Measurements from ENCODE around the gene GFRA1.

Gene GFRA1

GRCh38 chr10:116109881-116110280 lies 163.1 kb downstream of the GFRA1 start:
- H3K36me3 ChIP-seq (ENCODE audit: low read length) = no peaks in the 10 kb centered on the region
- no peak for TF ChIP-seq CTCF (IDR thresholded peaks at IDR 0.05; ENCODE audit: insufficient read depth, low read length, poor library complexity, severe bottlenecking)
- no peak for TF ChIP-seq EZH2phosphoT487 (conservative IDR thresholded peaks at IDR 0.05; ENCODE audit: low read length)
- H4K20me1 ChIP-seq (ENCODE audit: low read depth, low read length) = no peaks in the 10 kb centered on the region
- no peak overlapping the region for H3K27ac ChIP-seq (ENCODE audit: low read depth, low read length)
- H3F3A ChIP-seq (ENCODE audit: insufficient read depth) = no peaks in the 10 kb centered on the region
- no peak overlapping the region for H2AFZ ChIP-seq (ENCODE audit: low read depth, low read length, severe bottlenecking)
- no peak overlapping the region for H3K9ac ChIP-seq (ENCODE audit: low read length)
- H3K9me3 ChIP-seq (ENCODE audit: insufficient read depth, low read length) = no peaks in the 10 kb centered on the region
- H3K9me2 ChIP-seq (replicated peaks; ENCODE audit: insufficient read depth, low read length) = no peaks in the 10 kb centered on the region
- H3K4me3 ChIP-seq (ENCODE audit: insufficient read depth, low read length, poor library complexity, severe bottlenecking) = no peak overlapping the region
- no peak overlapping the region for H3K4me2 ChIP-seq (ENCODE audit: low read depth, low read length, poor library complexity, severe bottlenecking)
- H3K79me2 ChIP-seq (ENCODE audit: insufficient read depth, low read length) = no peaks in the 10 kb centered on the region
- no peaks in the 10 kb centered on the region for H3K27me3 ChIP-seq (ENCODE audit: low read length)

GRCh38 chr10:116109481-116109880 lies 163.5 kb downstream of the GFRA1 start:
- Histone ChIP-seq H4K20me1 (ENCODE audit: low read depth, low read length) (no peaks in the 10 kb centered on the region), H3K27me3 (ENCODE audit: low read length) (no peaks in the 10 kb centered on the region), H3K36me3 (ENCODE audit: low read length) (no peaks in the 10 kb centered on the region), H2AFZ (ENCODE audit: low read depth, low read length, severe bottlenecking) (no peak overlapping the region), H3K79me2 (ENCODE audit: insufficient read depth, low read length) (no peaks in the 10 kb centered on the region), H3K4me3 (ENCODE audit: insufficient read depth, low read length, poor library complexity, severe bottlenecking) (no peak overlapping the region), H3K9me3 (ENCODE audit: insufficient read depth, low read length) (no peaks in the 10 kb centered on the region), H3K4me2 (ENCODE audit: low read depth, low read length, poor library complexity, severe bottlenecking) (no peak overlapping the region), H3K9me2 (replicated peaks; ENCODE audit: insufficient read depth, low read length) (no peaks in the 10 kb centered on the region), H3K9ac (ENCODE audit: low read length) (no peak overlapping the region), H3K27ac (ENCODE audit: low read depth, low read length) (no peak overlapping the region), H3F3A (ENCODE audit: insufficient read depth) (no peaks in the 10 kb centered on the region)
- TF ChIP-seq EZH2phosphoT487 (conservative IDR thresholded peaks at IDR 0.05; ENCODE audit: low read length) = no peak
- TF ChIP-seq CTCF (IDR thresholded peaks at IDR 0.05; ENCODE audit: insufficient read depth, low read length, poor library complexity, severe bottlenecking) = no peak

GRCh38 chr10:116108095-116108494 lies 164.9 kb downstream of the GFRA1 start:
- H3K9me3 ChIP-seq (ENCODE audit: insufficient read depth, low read length) = no peaks in the 10 kb centered on the region
- TF ChIP-seq EZH2phosphoT487 (conservative IDR thresholded peaks at IDR 0.05; ENCODE audit: low read length) (no peak), CTCF (IDR thresholded peaks at IDR 0.05; ENCODE audit: insufficient read depth, low read length, poor library complexity, severe bottlenecking) (no peak)

More at GRCh38 chr10:116108095-116108494, 164.9 kb downstream of the GFRA1 start:
- H3F3A ChIP-seq (ENCODE audit: insufficient read depth) = no peaks in the 10 kb centered on the region
- H3K9me2 ChIP-seq (replicated peaks; ENCODE audit: insufficient read depth, low read length) = no peaks in the 10 kb centered on the region
- no peaks in the 10 kb centered on the region for H3K27me3 ChIP-seq (ENCODE audit: low read length)
- no peaks in the 10 kb centered on the region for H4K20me1 ChIP-seq (ENCODE audit: low read depth, low read length)
- no peaks in the 10 kb centered on the region for H3K79me2 ChIP-seq (ENCODE audit: insufficient read depth, low read length)
- no peak overlapping the region for H3K4me2 ChIP-seq (ENCODE audit: low read depth, low read length, poor library complexity, severe bottlenecking)
- H3K4me3 ChIP-seq (ENCODE audit: insufficient read depth, low read length, poor library complexity, severe bottlenecking) = no peak overlapping the region
- H2AFZ ChIP-seq (ENCODE audit: low read depth, low read length, severe bottlenecking) = no peak overlapping the region
- H3K9ac ChIP-seq (ENCODE audit: low read length) = no peak overlapping the region
- H3K36me3 ChIP-seq (ENCODE audit: low read length) = no peaks in the 10 kb centered on the region
- H3K27ac ChIP-seq (ENCODE audit: low read depth, low read length) = no peak overlapping the region
